ENCODE data around the gene ESM1. TPM values are rescaled to one million over a fixed set of nuclear protein-coding genes. Genes with fewer than 3 reads are reported as not detected.
"Not testable (repeated sequence)": the region's sequence is repeated elsewhere in the genome, so short reads cannot be mapped to it uniquely, and the experiment has no call there.

The ESM1 gene
- total RNA-seq, 1 donor from 2014 or later, result 0.29 TPM

- Mint-ChIP-seq H3K27ac (no peak overlapping the region), H3K36me3 (no peaks in the 10 kb centered on the region), H3K9me3 (no peaks in the 10 kb centered on the region), H3K27me3 (peaks cover 10% of the 10 kb centered on the region), H3K4me3 (no peak overlapping the region), H3K4me1 (ENCODE audit: unreplicated experiment) (no peaks in the 10 kb centered on the region)
- no peak for DNase-seq (ENCODE audit: extremely low spot score, unreplicated experiment)
- TF ChIP-seq, protein P1, sequence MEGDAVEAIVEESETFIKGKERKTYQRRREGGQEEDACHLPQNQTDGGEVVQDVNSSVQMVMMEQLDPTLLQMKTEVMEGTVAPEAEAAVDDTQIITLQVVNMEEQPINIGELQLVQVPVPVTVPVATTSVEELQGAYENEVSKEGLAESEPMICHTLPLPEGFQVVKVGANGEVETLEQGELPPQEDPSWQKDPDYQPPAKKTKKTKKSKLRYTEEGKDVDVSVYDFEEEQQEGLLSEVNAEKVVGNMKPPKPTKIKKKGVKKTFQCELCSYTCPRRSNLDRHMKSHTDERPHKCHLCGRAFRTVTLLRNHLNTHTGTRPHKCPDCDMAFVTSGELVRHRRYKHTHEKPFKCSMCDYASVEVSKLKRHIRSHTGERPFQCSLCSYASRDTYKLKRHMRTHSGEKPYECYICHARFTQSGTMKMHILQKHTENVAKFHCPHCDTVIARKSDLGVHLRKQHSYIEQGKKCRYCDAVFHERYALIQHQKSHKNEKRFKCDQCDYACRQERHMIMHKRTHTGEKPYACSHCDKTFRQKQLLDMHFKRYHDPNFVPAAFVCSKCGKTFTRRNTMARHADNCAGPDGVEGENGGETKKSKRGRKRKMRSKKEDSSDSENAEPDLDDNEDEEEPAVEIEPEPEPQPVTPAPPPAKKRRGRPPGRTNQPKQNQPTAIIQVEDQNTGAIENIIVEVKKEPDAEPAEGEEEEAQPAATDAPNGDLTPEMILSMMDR (conservative IDR thresholded peaks at IDR 0.05), result no peak
Observed at GRCh38 chr5:55003432-55004065, 18.2 kb upstream of the ESM1 start.

- not testable (repeated sequence) for H3K9me3 Mint-ChIP-seq; DNase-seq (ENCODE audit: extremely low spot score, unreplicated experiment); H3K36me3 Mint-ChIP-seq; H3K27ac Mint-ChIP-seq; H3K4me3 Mint-ChIP-seq; H3K27me3 Mint-ChIP-seq; H3K4me1 Mint-ChIP-seq (ENCODE audit: unreplicated experiment)
Observed at GRCh38 chr5:55002166-55002565, 16.8 kb upstream of the ESM1 start.

DNA sequence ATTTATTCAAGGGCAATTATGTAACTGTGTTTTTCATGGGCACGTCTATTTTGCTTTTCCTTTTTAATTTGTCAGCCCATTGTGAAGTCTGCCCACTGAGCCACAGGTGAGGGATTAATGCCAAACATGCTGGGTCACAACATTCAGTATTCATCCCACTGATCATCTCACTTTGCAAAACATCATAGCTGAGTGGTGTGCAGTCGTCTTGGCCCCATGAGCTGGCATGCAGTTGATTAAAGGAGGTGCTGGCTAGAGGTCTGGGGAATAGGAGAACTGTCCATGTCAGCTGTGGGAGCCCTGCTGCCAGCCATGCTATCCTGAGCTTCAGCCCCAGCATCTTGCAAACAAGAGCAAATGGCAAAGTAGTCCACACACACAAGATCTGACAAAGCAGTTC is 11.7 kb upstream of the ESM1 start:
- no peak for DNase-seq (ENCODE audit: extremely low spot score, unreplicated experiment)
- Mint-ChIP-seq H3K4me1 (ENCODE audit: unreplicated experiment) (no peaks in the 10 kb centered on the region), H3K27ac (no peak overlapping the region), H3K9me3 (no peaks in the 10 kb centered on the region), H3K4me3 (no peak overlapping the region), H3K27me3 (peaks cover 10% of the 10 kb centered on the region), H3K36me3 (no peaks in the 10 kb centered on the region)
- TF ChIP-seq, protein P1 (conservative IDR thresholded peaks at IDR 0.05), result no peak

GRCh38 chr5:54996466-54996865 is 11.1 kb upstream of the ESM1 start:
- Mint-ChIP-seq H3K27me3 (peaks cover 10% of the 10 kb centered on the region), H3K27ac (no peak overlapping the region), H3K4me3 (no peak overlapping the region), H3K4me1 (ENCODE audit: unreplicated experiment) (no peaks in the 10 kb centered on the region), H3K9me3 (no peaks in the 10 kb centered on the region), H3K36me3 (no peaks in the 10 kb centered on the region)
- DNase-seq (ENCODE audit: extremely low spot score, unreplicated experiment), result no peak
- TF ChIP-seq, protein P1 (conservative IDR thresholded peaks at IDR 0.05), result no peak

GRCh38 chr5:54995168-54995567 is 9.8 kb upstream of the ESM1 start:
- no peaks in the 10 kb centered on the region for H3K9me3 Mint-ChIP-seq
- TF ChIP-seq, protein P1 (conservative IDR thresholded peaks at IDR 0.05), result no peak
- no peak for DNase-seq (ENCODE audit: extremely low spot score, unreplicated experiment)
- no peak overlapping the region for H3K27ac Mint-ChIP-seq
- no peaks in the 10 kb centered on the region for H3K36me3 Mint-ChIP-seq
- H3K4me1 Mint-ChIP-seq (ENCODE audit: unreplicated experiment), result no peaks in the 10 kb centered on the region
- peaks cover 8% of the 10 kb centered on the region for H3K27me3 Mint-ChIP-seq
- H3K4me3 Mint-ChIP-seq, result no peak overlapping the region

- peaks cover 4% of the 10 kb centered on the region for H3K27me3 Mint-ChIP-seq
- no peak overlapping the region for H3K27ac Mint-ChIP-seq
- no peaks in the 10 kb centered on the region for H3K36me3 Mint-ChIP-seq
- H3K4me3 Mint-ChIP-seq, result no peak overlapping the region
- no peaks in the 10 kb centered on the region for H3K4me1 Mint-ChIP-seq (ENCODE audit: unreplicated experiment)
- TF ChIP-seq, protein P1 (conservative IDR thresholded peaks at IDR 0.05), result no peak
- no peaks in the 10 kb centered on the region for H3K9me3 Mint-ChIP-seq
- DNase-seq (ENCODE audit: extremely low spot score, unreplicated experiment), result no peak
Observed at GRCh38 chr5:54994628-54995027, 9.2 kb upstream of the ESM1 start.

All from type B pancreatic cell (in vitro differentiated cells).